DND-41 (cell line): ENCODE results near the gene MARCHF10.

Source experiments
- ATAC-seq: fragments of 200-7000 bp; cut with Tn5 transposase; 3 replicates; pipeline ENCODE4 v1.9.1; 2021; ENCODE audit warnings: low read depth; ENCODE audit not compliant: insufficient read depth
- DNase-seq: peaks from one replicate; pipeline ENCODE4 v3.0.0-alpha.2; 2020
- H2AFZ ChIP-seq: 2 replicates; pipeline ENCODE4 v1.6.0; 2012; ENCODE audit warnings: low read depth, low read length
- H3K27ac ChIP-seq: 2 replicates; pipeline ENCODE4 v1.5.1; 2012; ENCODE audit warnings: low read length, inconsistent platforms
- H3K27me3 ChIP-seq: fragments of 200-600 bp; sonication (generic); 2 replicates; pipeline ENCODE4 v1.6.0; 2012; ENCODE audit warnings: low read length, mild to moderate bottlenecking, inconsistent platforms; ENCODE audit not compliant: insufficient read depth, poor library complexity
- H3K36me3 ChIP-seq: 2 replicates; pipeline ENCODE4 v1.5.1; 2012; ENCODE audit warnings: low read length, inconsistent platforms; ENCODE audit not compliant: insufficient read depth
- H3K4me1 ChIP-seq: 2 replicates; pipeline ENCODE4 v1.5.1; 2012; ENCODE audit warnings: mild to moderate bottlenecking, low read length; ENCODE audit not compliant: insufficient read depth
- H3K4me2 ChIP-seq: 2 replicates; pipeline ENCODE4 v1.6.0; 2012; ENCODE audit warnings: mild to moderate bottlenecking, moderate library complexity, low read length, inconsistent platforms; ENCODE audit not compliant: insufficient read depth
- H3K4me3 ChIP-seq, 2 experiments: fragments of 200-600 bp in 1 of 2; shearing (Covaris generic) in 1 of 2; 2 replicates each; pipeline ENCODE4 v1.5.1; 2012 to 2016; ENCODE audit warnings: inconsistent platforms in 2 of 2, low read length in 2 of 2, mild to moderate bottlenecking in 2 of 2, low read depth in 1 of 2, moderate library complexity in 1 of 2
- H3K79me2 ChIP-seq: 2 replicates; pipeline ENCODE4 v1.6.0; 2012; ENCODE audit warnings: low read length, inconsistent platforms; ENCODE audit not compliant: insufficient read depth
- H3K9ac ChIP-seq: 2 replicates; pipeline ENCODE4 v1.6.0; 2012; ENCODE audit warnings: low read depth, mild to moderate bottlenecking, inconsistent platforms, low read length, moderate library complexity
- H3K9me3 ChIP-seq: 2 replicates; pipeline ENCODE4 v1.5.1; 2012; ENCODE audit warnings: low read length, moderate library complexity, mild to moderate bottlenecking, inconsistent platforms; ENCODE audit not compliant: insufficient read depth, severe bottlenecking
- H4K20me1 ChIP-seq: 2 replicates; pipeline ENCODE4 v1.6.0; 2012; ENCODE audit warnings: low read length; ENCODE audit not compliant: insufficient read depth
- EZH2 ChIP-seq: IDR thresholded peaks from 3 replicates; pipeline ENCODE4 v1.6.1; 2012; ENCODE audit warnings: borderline replicate concordance, low read depth, mild to moderate bottlenecking, moderate library complexity, low read length, inconsistent platforms; ENCODE audit not compliant: severe bottlenecking
- TF ChIP-seq, protein P1 (sequence below): IDR thresholded peaks from 2 replicates; pipeline ENCODE4 v1.5.1; 2012; ENCODE audit warnings: borderline replicate concordance, low read length, moderate library complexity, mild to moderate bottlenecking; ENCODE audit not compliant: poor library complexity, severe bottlenecking; ENCODE audit errors: extremely low read depth

Gene MARCHF10

DNA sequence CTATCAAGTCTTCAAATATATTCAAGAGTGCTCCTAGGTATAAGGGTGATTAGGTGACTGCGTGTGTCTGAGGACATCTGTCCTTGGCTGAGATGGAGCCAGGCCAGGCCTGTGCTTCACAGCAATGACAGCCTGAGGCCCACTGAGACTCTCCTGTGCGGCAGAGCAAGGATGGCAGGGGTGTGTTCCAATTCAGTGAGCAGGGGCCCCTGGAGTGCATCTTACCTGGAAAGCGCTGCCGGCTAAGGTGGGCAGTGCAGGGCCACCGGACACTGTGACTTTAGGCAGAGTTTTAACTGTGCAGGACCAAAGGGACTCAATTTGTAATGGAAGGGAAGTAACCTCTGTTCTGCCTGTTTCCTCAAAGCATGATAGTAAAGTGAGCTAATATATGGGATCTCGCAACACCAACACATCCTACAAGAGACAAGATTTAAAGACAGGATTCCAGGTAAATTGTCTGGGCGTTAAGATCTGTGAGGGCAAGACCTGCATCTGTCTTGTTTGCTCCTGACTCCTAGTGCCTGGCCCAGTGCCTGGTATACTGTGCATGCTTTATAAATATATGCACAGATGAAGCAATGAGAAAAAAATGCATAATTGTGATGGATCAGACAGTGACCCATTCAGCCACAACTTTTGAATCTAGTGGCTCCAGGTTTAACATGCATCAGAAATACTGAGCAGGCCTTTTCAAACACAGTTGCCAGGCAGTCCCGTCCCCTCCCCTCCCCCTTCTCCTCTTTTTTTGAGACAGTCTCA lies 93.9 kb downstream of the MARCHF10 start:
- no peak overlapping the region for H3K4me3 ChIP-seq
- DNase-seq (no peak), ATAC-seq (no peak)
- no peak overlapping the region for H2AFZ ChIP-seq
- H3K79me2 ChIP-seq, result no peaks in the 10 kb centered on the region
- no peak overlapping the region for H3K4me2 ChIP-seq
- H3K27ac ChIP-seq, result no peak overlapping the region
- TF ChIP-seq, protein P1, sequence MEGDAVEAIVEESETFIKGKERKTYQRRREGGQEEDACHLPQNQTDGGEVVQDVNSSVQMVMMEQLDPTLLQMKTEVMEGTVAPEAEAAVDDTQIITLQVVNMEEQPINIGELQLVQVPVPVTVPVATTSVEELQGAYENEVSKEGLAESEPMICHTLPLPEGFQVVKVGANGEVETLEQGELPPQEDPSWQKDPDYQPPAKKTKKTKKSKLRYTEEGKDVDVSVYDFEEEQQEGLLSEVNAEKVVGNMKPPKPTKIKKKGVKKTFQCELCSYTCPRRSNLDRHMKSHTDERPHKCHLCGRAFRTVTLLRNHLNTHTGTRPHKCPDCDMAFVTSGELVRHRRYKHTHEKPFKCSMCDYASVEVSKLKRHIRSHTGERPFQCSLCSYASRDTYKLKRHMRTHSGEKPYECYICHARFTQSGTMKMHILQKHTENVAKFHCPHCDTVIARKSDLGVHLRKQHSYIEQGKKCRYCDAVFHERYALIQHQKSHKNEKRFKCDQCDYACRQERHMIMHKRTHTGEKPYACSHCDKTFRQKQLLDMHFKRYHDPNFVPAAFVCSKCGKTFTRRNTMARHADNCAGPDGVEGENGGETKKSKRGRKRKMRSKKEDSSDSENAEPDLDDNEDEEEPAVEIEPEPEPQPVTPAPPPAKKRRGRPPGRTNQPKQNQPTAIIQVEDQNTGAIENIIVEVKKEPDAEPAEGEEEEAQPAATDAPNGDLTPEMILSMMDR, result no peak
- TF ChIP-seq EZH2, result no peak
- H3K36me3 ChIP-seq, result no peaks in the 10 kb centered on the region
- H4K20me1 ChIP-seq, result no peaks in the 10 kb centered on the region
- H3K9me3 ChIP-seq, result no peaks in the 10 kb centered on the region
- H3K27me3 ChIP-seq, result peaks cover 7% of the 10 kb centered on the region
- H3K4me1 ChIP-seq, result no peaks in the 10 kb centered on the region
- H3K9ac ChIP-seq, result no peak overlapping the region

DNA sequence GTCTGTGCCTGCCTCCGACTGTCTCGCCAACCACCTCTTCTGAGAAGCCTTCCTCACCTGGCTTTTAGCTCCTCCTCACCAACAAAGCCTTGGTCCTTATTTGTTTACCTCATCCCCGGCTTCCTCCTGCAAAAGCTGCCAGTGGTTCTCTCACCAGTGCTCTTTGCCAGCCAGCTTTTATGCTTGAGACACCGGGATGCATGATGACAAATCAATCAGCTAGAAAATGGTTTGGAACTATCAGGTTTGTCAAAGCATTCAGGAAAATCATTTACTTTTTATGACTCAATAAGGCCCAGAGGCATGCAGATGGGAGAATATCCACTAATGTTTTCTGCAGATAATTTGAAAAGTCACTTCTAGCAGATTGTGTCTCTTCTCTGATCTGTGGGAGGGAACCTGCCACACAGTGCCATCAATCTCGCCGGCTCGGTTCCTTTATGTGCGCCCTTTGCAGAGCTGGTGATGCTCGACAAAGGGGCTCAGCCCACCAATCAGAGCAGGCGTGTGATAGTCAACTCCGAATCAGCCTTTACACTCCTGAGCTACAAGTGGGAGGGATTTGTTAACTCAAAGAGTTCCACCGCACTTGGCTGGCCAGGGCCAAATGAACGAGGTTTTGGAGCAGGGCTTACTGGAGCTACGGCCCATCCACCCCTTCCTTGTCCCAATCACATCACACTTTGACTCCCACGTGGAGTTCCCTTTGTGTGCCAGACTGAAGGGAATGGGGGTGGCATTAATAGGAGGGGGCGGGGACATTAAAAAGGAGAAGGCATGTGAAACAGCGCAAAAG lies 94.8 kb downstream of the MARCHF10 start:
- ATAC-seq (no peak), DNase-seq (no peak)
- peaks cover 3% of the 10 kb centered on the region for H3K27me3 ChIP-seq
- H3K36me3 ChIP-seq, result no peaks in the 10 kb centered on the region
- no peaks in the 10 kb centered on the region for H4K20me1 ChIP-seq
- H3K4me3 ChIP-seq, result no peak overlapping the region
- H3K27ac ChIP-seq, result no peak overlapping the region
- no peaks in the 10 kb centered on the region for H3K9me3 ChIP-seq
- H3K9ac ChIP-seq, result no peak overlapping the region
- no peak overlapping the region for H2AFZ ChIP-seq
- H3K4me2 ChIP-seq, result no peak overlapping the region
- no peak for TF ChIP-seq EZH2
- TF ChIP-seq, protein P1, result no peak
- H3K4me1 ChIP-seq, result no peaks in the 10 kb centered on the region
- H3K79me2 ChIP-seq, result no peaks in the 10 kb centered on the region

DNA sequence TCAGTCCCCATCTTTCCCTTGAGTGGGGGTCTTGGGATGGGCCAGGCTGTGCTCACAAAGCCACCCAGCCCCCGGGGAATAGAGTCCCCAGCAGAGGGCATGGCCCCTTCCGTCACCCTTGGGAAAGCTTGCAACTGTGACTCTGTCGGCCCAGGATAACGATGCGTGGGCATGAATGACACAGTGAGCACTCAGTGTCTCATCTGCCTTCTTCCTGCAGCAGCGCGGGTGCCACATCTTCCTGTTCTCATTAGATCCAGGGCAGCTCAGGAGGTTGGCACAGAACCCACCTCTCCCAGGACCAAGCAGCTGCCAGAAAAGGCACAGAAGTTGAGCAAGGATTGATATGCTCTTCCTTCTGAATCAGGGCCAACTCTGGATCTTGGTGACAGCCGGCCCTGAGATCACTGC lies 95.9 kb downstream of the MARCHF10 start:
- Histone ChIP-seq H3K27me3 (peaks cover 5% of the 10 kb centered on the region), H3K9me3 (no peaks in the 10 kb centered on the region), H3K4me2 (no peak overlapping the region), H3K4me3 (no peak overlapping the region), H4K20me1 (no peaks in the 10 kb centered on the region), H2AFZ (no peak overlapping the region), H3K36me3 (no peaks in the 10 kb centered on the region), H3K79me2 (no peaks in the 10 kb centered on the region), H3K4me1 (no peaks in the 10 kb centered on the region), H3K27ac (no peak overlapping the region), H3K9ac (no peak overlapping the region)
- DNase-seq (no peak), ATAC-seq (no peak)
- TF ChIP-seq, protein P1, result no peak
- no peak for TF ChIP-seq EZH2
